ENCODE measurements around the gene FAM240A.
"Not testable (repeated sequence)": the region's sequence is repeated elsewhere in the genome, so short reads cannot be mapped to it uniquely, and the experiment has no call there.

The FAM240A gene

GRCh38 chr3:46612324-46612723, at the start of gene FAM240A:
TSS of gene FAM240A (plus strand) at chr3:46612525. CDS start at chr3:46612684, 159 bp downstream.
- peak; percentile 68 for DNase-seq (ENCODE audit: low spot score)

- DNase-seq (ENCODE audit: low spot score) = peak; percentile 34
Measured at GRCh38 chr3:46564190-46565021, 47.9 kb upstream of the FAM240A start.

- no peak for DNase-seq (ENCODE audit: low spot score)
Measured at GRCh38 chr3:46565077-46565476, 47.2 kb upstream of the FAM240A start.

GRCh38 chr3:46565607-46566039, 46.7 kb upstream of the FAM240A start:
- no peak for DNase-seq (ENCODE audit: low spot score)

- peak; percentile 31 for DNase-seq (ENCODE audit: low spot score)
Measured at GRCh38 chr3:46566040-46566641, 46.2 kb upstream of the FAM240A start, which contains the start of gene LRRC2. TSS of gene LRRC2 (minus strand) at chr3:46566302. CDS start at chr3:46551591, 14,711 bp downstream.

GRCh38 chr3:46571684-46572083, 40.6 kb upstream of the FAM240A start:
- no peak for DNase-seq (ENCODE audit: low spot score)

GRCh38 chr3:46573701-46574100, 38.6 kb upstream of the FAM240A start:
- DNase-seq (ENCODE audit: low spot score) = no peak

- no peak for DNase-seq (ENCODE audit: low spot score)
Measured at GRCh38 chr3:46574243-46574646, 38.1 kb upstream of the FAM240A start.

GRCh38 chr3:46574881-46575576, 37.3 kb upstream of the FAM240A start:
- DNase-seq (ENCODE audit: low spot score) = no peak

GRCh38 chr3:46575577-46576222, 36.6 kb upstream of the FAM240A start:
- DNase-seq (ENCODE audit: low spot score) = no peak

GRCh38 chr3:46576386-46576785, 35.9 kb upstream of the FAM240A start:
- DNase-seq (ENCODE audit: low spot score) = no peak

- DNase-seq (ENCODE audit: low spot score) = no peak
Measured at GRCh38 chr3:46576879-46577278, 35.4 kb upstream of the FAM240A start.

- not testable (repeated sequence) for DNase-seq (ENCODE audit: low spot score)
Measured at GRCh38 chr3:46577580-46578249, 34.6 kb upstream of the FAM240A start.

- DNase-seq (ENCODE audit: low spot score) = no peak
Measured at GRCh38 chr3:46578973-46579755, 33.2 kb upstream of the FAM240A start.

- no peak for DNase-seq (ENCODE audit: low spot score)
Measured at GRCh38 chr3:46579756-46580286, 32.5 kb upstream of the FAM240A start.

- no peak for DNase-seq (ENCODE audit: low spot score)
Measured at GRCh38 chr3:46580675-46581074, 31.6 kb upstream of the FAM240A start.

GRCh38 chr3:46584598-46585467, 27.5 kb upstream of the FAM240A start:
- DNase-seq (ENCODE audit: low spot score) = no peak

GRCh38 chr3:46585799-46586693, 26.3 kb upstream of the FAM240A start:
- DNase-seq (ENCODE audit: low spot score) = peak; percentile 62
